ENCODE data around the gene RBAK.
"Not testable (repeated sequence)": the region's sequence is repeated elsewhere in the genome, so short reads cannot be mapped to it uniquely, and the experiment has no call there.

Gene RBAK

GRCh38 chr7:5065107-5065407 lies 19.4 kb downstream of the RBAK start:
- no peak overlapping the region for H3K27ac ChIP-seq
- TF ChIP-seq, protein P1, sequence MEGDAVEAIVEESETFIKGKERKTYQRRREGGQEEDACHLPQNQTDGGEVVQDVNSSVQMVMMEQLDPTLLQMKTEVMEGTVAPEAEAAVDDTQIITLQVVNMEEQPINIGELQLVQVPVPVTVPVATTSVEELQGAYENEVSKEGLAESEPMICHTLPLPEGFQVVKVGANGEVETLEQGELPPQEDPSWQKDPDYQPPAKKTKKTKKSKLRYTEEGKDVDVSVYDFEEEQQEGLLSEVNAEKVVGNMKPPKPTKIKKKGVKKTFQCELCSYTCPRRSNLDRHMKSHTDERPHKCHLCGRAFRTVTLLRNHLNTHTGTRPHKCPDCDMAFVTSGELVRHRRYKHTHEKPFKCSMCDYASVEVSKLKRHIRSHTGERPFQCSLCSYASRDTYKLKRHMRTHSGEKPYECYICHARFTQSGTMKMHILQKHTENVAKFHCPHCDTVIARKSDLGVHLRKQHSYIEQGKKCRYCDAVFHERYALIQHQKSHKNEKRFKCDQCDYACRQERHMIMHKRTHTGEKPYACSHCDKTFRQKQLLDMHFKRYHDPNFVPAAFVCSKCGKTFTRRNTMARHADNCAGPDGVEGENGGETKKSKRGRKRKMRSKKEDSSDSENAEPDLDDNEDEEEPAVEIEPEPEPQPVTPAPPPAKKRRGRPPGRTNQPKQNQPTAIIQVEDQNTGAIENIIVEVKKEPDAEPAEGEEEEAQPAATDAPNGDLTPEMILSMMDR (IDR thresholded peaks at IDR 0.05), result no peak
- no peak for TF ChIP-seq ZFX (IDR thresholded peaks at IDR 0.05; ENCODE audit: borderline replicate concordance)

GRCh38 chr7:5068521-5068920 lies 22.9 kb downstream of the RBAK start:
- TF ChIP-seq, protein P1 (IDR thresholded peaks at IDR 0.05), result no peak
- no peak for TF ChIP-seq ZFX (IDR thresholded peaks at IDR 0.05; ENCODE audit: borderline replicate concordance)
- H3K27ac ChIP-seq, result no peak overlapping the region

- H3K27ac ChIP-seq, result no peak overlapping the region
- TF ChIP-seq, protein P1 (IDR thresholded peaks at IDR 0.05), result no peak
- TF ChIP-seq ZFX (IDR thresholded peaks at IDR 0.05; ENCODE audit: borderline replicate concordance), result no peak
Observed at GRCh38 chr7:5070206-5070605, 24.5 kb downstream of the RBAK start.

DNA sequence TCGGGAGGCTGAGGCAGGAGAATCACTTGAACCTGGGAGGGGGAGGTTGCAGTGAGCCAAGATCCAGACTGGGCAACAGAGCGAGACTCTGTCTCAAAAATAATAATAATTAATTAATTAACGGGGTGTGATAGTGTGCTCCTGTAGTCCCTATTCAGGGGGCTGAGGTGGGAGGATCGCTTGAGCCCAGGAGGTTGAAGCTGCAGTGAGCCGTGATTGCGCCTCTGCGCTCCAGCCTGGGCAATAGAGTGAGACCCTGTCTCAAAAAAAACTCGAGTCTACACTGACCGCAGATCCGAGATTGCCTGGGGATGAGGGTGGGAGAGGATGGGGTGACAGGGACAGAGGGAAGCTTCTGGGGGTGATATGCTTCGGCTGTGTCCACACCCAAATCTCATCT lies 29.5 kb downstream of the RBAK start:
- H3K27ac ChIP-seq, result not testable (repeated sequence)

- H3K27ac ChIP-seq, result no peak overlapping the region
- TF ChIP-seq ZFX (IDR thresholded peaks at IDR 0.05; ENCODE audit: borderline replicate concordance), result no peak
- TF ChIP-seq, protein P1 (IDR thresholded peaks at IDR 0.05), result no peak
Observed at GRCh38 chr7:5077740-5078139, 32.1 kb downstream of the RBAK start.

DNA sequence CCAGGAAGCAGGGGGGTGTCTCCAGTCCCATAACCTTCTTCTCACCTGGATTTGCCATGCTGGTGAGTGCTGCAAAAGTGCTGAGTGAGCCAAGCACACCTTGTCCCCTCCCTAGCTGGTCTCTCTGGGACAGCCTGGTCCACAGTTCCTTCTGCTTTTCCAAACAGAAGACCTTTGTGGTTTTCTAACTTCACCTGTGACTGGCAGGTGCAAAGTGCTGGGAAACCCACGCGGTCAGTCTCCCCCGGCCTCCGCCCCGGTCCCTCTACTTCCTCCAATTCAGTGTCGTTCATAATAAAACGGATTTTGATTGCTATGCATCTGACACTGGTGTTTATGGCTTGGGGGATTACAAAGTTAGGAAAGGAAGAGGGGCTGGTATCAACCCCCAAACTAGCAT lies 37.1 kb downstream of the RBAK start:
- no peak overlapping the region for H3K27ac ChIP-seq
- TF ChIP-seq ZFX (IDR thresholded peaks at IDR 0.05; ENCODE audit: borderline replicate concordance), result no peak
- TF ChIP-seq, protein P1 (IDR thresholded peaks at IDR 0.05), result no peak

GRCh38 chr7:5083311-5083711 lies 37.7 kb downstream of the RBAK start:
- TF ChIP-seq ZFX (IDR thresholded peaks at IDR 0.05; ENCODE audit: borderline replicate concordance), result no peak
- TF ChIP-seq, protein P1 (IDR thresholded peaks at IDR 0.05), result no peak
- no peak overlapping the region for H3K27ac ChIP-seq

GRCh38 chr7:5086256-5086655 lies 40.6 kb downstream of the RBAK start:
- no peak overlapping the region for H3K27ac ChIP-seq
- TF ChIP-seq, protein P1 (IDR thresholded peaks at IDR 0.05), result no peak
- no peak for TF ChIP-seq ZFX (IDR thresholded peaks at IDR 0.05; ENCODE audit: borderline replicate concordance)
